ENCODE data around the gene PRIMA1.

PRIMA1 gene

DNA sequence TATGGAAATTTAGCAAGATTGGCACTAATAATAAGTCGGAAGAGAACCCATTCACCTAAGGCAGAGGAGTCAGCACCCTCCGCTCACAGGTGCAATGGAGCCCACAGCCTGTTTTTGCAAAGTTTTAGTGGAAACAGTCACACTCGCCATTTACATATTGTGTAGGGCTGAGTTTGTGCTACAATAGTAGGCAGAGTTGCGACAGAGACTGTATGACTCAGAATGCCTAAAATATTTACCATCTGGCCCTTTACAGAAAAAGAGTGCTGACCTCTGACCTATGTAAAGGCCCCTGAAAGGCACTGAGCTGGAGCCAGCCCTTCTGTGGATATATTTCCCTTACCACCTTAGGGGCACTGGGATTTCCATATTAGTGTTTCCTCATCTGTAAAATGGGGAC is 79.0 kb downstream of the PRIMA1 start:
- no peak for DNase-seq

DNA sequence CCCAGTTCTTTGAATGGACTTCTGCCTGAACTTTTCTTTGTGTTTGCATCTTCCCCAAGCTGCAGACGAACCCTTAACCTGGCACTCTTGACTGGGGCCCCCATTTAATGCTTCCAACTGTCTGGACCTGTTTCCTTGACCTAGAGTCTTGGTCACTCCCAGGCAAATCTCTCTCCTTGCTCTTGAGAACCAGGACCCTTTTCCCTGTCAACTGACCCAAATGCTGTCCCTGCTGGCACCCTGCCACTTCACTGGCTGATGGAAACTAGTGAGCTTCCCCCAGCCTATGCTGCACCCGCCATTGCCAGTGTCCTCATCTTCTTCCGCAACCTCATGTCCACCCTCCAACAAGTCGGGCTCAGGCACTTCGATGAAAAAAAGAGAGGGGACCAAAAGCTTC is 79.5 kb downstream of the PRIMA1 start:
- no peak for DNase-seq

DNA sequence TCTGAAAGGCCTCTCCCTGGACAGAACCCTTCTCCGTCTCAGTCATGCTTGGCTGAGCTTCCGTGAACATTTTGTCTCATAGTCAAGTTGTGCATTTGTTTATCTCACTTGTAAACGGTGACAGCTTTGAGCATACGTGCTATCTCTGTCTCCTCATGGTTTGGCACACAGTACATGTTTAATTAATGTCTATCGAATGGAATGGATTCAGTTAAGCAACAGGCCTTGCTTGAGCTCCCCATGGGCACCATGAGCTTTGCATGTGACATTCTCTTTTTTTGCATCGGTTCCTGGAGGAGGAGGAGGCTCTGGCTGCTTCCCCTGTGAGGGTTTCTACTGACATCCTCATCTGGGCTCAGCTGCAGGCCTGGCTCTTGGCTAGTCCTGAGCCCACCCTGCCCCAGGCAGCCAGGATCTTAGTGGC is 80.0 kb downstream of the PRIMA1 start:
- no peak for DNase-seq

DNA sequence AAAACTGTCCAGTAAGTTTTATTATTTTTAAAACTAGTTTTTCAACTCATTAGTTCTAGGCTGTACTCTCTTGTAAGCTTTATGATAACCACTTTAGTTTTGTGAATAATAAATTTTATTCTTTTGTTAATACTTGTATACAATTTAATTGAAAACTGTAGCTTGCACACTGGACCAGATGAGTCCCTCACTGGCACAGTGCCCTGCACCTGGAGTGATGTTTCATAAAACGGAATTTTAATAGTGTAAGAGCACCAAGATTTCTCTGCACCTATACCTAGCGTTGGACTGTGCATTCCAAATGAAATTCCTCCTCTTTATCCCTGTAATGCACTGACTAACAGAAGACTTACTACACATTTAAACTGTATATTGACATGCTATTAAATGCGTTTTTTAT is 80.8 kb downstream of the PRIMA1 start:
- no peak for DNase-seq

DNA sequence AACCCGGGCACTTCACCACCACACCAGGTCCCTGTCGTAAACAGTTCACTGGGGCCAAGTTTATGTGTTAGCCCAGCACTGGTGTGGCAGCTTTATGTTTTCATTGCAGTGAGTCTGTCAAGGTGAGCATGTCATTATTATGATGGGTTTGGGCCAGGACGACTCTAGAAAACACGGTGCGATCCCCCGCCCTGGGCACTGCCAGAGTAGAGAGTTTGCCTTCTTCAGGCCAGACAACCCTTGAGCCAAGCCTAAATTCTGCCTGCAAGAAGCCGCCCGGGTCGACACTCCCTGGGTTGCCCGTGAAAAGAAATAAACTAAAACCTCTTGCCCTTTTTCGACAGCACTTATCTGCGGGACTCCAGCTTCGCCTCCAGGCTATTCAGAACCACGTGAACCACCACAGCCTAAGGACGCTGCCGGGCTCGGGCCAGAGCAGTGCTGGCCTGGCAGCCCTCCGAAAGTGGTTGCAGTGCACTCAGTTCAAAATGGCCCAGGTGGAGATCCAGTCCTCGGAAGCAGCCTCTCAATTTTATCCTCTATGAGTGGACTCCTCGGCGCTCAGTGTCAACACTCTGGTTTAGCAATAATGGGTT is 81.8 kb downstream of the PRIMA1 start:
- DNase-seq: no peak

DNA sequence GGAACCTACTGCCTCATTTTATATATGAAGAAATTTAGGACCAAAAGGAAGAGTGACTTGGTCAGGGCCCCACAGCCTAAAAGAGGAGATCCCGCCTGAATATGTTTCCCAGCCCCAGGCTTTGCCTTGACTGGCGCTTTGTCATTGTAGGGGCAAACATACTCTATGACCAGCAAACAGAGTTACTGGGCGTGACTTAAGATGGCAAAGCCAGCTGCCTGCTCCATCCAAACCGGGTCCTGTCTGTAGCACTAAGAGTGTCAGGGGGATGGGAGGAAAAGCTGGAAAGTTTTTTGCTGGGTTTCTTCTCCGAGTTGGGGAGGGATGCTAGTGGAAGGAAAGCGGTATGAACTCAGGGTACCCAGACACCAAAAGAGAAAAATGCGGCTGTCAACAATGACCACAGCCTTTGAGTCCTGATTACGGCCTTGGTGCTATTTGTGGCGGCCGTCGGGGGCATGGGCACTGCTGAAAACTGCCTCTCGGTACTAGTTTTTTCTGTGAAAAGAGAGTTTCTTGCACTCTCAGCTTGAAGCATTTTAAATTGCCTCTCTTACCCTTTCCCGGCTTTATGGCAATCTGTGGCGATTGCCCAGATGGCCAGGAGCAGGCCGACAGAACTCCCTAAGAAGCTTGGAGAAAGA is 82.7 kb downstream of the PRIMA1 start:
- no peak for DNase-seq

DNA sequence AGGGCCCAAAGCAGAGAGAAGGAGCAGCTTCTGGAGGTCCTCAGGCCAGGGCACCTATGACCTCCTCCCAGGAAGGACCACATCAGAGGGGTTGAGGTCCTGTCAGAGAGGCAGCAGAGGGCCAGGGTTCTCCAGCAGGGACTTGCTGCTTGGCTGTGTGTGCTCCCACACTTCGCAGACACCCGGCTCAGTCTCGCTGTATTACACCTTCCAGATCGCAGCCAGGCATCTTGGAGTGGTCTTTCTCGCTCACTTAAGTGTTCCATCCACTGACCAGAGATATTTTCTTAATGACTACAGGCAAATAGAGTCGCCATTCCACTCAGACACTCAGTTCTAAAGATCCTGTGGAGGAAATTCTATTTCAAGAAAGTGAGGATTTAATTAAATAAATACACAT is 84.3 kb downstream of the PRIMA1 start:
- DNase-seq: no peak

DNA sequence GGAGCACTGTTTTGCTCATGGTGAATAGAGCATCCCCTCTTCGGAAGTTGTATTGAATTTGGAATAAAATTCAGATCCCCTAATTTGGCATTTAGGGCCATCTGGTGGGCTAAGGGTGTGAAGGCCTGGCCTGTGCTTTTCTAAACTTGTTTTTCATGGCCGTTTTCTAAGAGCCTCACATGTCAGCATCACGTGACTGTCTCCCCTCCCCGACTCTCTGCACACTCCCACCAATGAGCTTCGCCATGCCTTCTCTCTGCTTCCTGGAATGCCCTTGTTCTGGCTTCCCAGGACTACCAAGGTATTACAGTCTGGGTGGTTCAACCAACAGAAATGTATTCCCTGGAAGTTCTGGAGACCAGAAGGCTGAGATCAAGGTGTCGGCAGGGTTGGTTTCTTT is 85.3 kb downstream of the PRIMA1 start:
- DNase-seq: no peak

DNA sequence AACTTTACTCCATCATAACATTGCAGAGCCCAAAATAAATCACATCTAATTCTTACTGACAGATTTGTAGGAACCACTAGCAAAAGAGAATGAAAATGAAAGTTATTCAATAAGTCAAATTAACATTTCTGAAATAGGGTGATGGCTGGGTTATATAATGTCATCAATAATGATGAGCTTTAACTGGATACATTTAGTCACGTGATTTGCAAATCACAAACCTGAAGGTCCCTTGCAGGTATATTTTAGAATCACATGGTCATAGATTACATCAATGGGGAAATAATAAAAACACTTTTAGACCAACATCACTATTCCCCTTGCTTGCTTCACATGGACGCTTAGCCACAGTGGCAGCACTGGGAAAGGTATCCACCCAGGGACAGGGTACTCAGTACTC is 86.7 kb downstream of the PRIMA1 start:
- no peak for DNase-seq

DNA sequence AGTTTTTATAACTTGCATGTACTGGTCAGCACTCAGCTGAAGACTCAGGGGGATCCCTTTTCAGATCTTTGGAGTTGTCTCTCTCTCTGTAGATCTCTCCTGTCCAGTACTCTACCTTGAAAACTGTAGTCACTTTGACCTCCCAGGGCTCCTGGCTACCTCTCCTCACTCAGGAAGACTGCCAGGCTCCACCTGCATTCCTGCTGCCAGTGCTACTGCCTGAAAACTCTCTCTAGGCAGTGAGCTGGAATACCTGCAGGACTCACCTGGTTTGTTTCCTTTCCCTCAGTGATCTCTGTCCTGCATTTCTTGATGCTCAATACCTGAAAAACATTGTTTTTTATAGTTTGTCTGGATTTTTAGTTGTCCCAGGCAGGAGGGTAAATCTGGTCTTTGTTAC is 87.4 kb downstream of the PRIMA1 start:
- no peak for DNase-seq

DNA sequence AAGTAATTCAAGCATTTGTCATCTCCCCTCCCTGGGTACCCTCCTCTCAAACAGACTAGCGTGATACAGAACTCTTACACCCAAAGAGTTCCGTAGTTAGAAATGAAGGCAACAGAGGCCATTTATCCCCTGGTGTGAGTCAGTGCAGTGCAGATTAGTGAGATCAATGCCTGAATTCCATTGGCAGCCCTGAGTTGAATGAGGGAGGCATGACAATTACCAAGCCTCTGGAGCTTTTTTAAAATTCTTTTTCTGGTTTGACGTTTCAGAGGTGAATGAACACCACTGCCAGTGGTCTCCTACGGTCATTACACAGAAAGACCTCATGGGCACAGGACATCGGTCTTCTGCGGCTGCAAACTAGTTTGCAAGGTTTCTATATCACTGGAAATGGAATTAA is 94.4 kb downstream of the PRIMA1 start:
- DNase-seq: no peak

DNA sequence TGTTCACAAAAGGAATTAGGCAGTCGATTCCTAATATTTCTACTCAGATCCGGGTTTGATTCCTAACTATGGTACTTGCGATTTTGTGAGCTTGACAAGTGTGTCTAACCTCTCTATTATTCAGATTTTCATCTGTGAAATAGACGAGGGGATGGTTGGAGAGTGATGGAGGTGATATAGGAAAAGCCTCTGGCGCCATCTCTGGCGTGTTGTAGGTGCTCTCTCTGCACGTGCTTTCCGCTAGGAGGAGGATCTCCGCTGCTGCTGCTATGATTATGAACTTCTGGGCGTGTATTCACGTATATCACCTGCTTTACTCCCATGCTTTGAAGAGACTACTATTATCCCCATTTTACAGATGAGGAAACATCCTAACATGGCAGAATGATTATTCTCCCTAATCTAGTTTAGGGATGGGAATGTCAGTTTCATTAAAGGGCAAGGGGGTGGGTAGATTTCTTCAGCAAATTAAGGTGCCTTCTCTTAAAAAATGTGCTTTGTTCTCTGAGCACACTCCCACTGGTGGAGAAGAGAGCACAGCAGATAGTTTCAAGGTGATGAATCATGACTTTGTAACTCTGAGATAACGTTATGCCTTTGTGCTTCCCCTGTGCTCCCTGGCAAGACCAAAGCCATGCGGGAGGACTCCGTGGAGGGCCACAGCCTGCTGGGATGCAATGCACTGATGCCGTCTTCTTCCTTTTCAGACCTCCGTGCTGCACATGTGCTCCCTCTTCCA is 97.1 kb downstream of the PRIMA1 start:
- no peak for DNase-seq

DNA sequence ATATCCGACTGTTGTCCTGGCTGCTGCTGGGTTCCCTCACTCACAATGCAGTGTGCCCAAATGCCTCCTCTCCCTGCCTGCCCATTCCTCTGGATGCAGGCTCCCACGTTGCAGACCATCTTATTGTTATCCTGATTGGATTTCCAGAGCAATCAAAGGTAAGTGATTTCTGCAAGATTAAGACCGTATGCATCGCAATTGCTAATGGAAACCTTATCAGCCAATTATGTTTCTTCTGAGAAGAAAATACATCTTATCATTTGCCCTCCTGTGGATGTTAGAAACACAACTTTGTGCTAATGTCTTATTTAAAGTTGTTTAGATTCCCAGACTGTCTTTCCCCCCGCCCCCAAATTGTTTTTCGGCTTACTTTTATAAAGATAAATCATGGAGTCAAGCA is 98.1 kb downstream of the PRIMA1 start:
- no peak for DNase-seq

DNA sequence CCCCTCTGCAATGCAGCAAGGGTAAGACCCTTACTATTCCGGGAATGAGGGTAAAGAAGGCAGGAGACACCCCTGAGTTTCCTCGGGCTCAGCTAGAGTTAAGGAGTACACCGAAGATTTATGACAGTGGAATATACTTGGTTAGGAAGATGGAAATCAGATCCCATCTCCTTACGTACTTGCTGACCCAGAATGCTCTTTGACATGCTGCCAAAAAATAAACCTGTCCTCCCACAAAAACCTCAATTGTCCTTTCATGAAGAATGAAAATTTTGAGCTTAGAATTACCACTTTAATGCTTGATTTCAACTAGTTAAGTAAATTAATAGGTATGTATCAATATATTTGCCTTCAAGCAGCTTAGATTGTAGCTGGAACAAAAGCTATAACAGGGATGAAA is 99.5 kb downstream of the PRIMA1 start:
- DNase-seq: no peak

DNA sequence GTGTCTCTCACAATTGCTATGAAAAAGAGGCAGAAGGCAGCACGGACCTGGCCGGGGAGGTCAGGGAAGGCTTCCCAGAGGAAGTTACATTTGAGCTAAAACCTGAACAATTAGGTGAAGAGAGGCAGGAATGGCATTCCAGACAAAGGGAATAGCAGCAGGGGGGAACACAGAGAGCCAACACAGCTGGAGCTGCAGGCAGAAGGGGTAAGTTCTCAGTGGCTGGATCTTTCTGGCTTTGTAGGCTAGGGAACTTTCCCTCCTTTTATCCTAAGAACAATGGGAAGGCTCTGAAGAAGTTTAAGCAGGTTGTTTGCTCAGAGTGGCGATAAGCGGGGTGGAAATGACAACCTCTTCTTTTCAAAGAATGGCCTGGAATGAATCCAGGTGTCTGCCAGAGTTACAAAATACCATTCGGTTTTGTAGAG is 100.0 kb downstream of the PRIMA1 start:
- DNase-seq: no peak

DNA sequence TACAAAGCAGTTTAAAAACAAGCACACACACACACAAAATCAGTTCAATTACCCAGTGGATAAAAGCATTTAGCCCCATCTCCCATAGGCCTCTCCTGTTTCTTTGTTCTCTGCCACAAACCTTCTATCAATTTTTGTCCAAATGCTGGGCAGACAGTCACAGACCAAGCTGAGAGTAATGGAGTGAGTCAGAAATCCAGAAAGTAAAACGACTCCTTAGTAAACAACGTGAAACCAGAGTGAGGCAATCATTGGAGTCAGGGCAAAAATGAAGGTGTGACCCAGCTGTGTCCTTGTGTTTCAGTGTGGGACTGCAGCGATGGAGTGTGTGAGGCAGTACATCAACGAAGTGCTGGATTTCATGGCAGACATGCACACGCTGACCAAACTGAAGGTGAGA is 102.0 kb downstream of the PRIMA1 start:
- no peak for DNase-seq

DNA sequence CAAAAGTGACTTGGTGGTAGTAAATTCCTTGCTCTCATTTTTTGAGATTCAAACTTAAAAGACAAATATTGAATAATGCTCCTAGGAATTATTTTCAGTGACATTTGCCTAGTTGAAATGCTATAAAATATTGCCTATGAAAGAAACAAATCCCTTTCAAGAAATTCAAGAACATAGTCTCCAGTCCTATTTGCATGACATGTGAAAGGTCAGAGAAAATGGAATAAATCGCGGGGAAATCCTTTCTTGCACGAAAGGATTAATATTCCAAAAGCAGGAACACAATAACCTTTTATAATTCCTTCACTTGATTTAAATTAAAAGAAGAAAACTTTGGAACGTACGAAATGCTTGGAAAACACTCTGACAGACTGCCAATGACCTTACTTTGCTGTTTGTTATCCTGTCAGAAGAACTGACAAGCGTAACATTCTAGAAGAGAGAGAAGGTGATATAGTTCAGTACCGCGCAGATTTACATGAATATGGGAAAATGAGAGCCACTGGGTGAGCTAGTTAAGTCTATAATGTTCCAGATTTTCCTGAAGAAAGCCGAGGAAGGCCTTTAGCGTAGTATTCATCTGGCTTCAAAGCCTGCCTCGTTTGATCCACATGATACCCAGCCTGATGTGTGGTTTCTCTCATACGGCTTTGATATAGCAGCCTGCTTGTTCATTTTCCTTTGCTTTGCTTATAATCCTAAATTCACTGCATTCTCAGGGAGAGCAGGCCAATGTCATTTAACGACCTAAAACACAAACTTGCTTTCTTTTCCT is 103.0 kb downstream of the PRIMA1 start:
- DNase-seq: no peak

DNA sequence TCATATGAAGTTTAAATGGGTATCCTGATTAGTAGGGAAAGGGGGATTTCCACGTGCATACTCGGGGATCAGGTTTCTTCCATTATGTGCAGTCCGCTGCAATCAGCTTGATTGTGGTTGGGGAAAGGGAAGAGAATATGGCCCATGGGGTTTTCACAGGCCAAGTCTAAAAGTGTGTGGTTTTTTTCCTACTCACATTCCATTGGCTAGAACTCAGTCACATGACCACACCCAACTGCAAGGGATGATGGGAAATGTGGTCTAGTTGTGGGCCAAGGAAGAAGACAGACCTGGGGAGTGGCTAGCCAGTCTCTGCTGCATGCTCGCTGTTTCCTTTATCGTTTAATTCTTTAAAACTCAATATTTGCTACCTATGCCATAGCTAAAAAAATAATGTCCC is 105.1 kb downstream of the PRIMA1 start:
- DNase-seq: no peak

DNA sequence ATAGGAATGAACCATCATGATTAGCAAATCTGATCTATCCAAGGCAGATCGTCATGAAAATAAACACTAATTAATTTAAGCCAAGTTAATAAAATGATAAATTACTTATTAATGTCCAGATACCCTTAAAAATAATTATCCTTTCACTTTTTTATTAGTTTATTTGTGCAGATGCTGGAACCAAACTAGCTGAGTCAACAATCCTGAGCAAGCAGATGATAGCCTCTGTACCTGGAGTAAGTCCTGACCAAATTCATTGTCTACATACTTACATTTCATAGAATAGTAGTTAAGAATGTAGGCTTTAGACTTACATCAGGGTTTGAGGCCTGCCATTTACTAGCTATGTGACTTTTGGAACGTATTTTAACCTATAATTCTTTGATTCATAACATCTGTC is 105.8 kb downstream of the PRIMA1 start:
- DNase-seq: no peak

DNA sequence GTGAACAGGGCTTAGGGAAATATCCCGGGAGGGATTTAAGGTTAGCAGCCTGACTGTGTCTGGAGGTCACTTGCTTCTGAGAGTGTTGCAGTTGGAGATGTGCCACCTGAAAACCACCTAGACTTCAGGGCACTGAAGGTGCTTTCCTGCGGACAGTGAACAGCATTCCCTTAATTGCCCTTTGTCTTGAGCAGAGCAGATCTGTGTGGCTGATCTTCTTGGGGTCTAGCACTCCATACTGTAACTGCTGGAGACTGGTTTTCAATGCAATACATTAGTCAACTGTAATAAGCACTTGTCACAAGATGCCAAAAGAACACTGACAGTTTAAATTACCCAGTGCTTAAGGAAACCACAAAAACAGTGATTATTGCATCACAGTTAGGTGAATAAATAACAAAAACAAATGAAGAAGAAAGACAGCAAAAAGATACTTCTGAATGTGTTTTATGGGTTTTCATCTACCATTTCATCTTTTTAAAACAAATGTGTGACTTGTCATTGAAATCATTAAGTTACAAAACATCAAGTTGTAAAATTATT is 111.8 kb downstream of the PRIMA1 start:
- no peak for DNase-seq

DNA sequence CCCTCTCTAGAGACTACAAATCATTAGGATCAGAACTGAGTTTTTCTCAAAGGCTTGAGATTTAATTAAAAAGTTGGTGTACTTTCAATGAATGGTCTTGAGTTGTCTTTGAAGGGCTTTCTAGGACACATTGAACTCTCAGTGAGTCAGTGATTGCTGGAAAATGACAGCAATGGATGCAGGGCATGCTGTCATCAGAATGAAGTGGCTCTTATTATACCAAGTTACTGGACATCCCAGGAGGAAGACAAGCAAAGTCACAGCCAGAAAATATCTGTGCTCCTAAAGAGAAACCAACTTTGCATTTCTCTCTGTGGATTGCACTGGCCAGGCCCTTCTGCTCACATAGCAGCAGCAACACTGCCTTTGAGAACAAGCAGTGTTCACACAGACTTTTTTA is 112.6 kb downstream of the PRIMA1 start:
- no peak for DNase-seq

DNA sequence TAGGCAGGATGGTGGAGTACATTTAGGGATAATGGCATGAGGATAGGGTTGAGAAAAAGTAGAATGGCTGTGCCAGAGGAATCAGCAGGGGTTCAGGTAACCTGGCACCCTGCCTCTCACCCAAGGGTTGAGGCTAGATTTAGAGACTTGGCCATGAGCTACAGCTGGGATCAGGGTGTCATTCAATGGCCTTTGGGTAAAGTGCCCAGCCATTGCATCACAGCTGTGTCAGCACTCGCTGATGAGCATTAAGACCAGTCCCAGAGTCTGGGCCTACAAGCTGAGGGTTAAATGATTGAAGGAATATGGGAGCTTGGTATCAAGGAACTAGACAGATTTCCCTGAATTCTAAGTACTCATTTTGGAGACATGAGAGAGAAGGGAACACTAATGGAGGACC is 113.9 kb downstream of the PRIMA1 start:
- no peak for DNase-seq

DNA sequence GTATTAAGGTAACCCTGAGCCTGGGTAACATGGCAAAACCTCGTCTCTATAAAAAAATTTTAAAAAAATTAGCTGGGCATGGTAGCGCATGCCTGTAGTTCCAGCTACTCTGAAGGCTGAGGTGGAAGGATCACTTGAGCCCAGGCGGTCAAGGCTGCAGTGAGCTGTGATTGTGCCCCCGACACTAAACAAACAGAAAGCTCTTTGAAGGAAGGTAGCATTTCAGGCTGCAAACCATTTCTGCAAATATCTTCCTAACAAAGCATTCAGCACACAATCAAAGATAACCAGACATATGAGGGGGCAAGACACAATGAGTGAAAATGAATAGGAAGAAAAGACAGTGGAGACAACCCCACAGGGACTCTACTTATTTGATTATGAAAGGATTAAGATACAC is 118.7 kb downstream of the PRIMA1 start:
- DNase-seq: no peak
